ENCODE data around the gene SI. TPM values are rescaled to one million over a fixed set of nuclear protein-coding genes. Genes with fewer than 3 reads are reported as not detected.

SI gene
- total and polyA plus RNA-seq, 2 donors (not counting 3 experiments of a cell fraction or from before 2014, with no cell fraction given): not detected

DNA sequence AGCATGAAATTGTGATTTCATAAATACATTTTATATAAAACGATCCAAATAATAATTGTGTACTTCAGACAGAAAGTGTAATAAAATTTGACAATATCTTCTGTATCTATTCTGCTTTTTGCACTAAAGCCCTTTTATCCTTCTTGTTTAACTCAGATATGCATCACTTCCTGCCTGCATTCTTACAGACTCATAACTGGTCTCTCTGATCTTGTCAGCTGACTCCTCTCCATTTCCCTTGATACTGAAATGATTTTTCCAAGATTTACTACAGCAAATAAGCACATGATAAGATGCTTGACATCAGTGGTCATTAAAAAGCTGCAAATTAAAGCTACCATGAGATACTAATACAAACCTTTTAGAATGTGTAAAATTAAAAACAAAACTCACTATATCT is 25.3 kb upstream of the SI start:
- H3K4me1 ChIP-seq (ENCODE audit: control insufficient read depth, extremely low read depth, insufficient read depth, low read length): no peaks in the 10 kb centered on the region
- TF ChIP-seq GATA2 (IDR thresholded peaks at IDR 0.05; ENCODE audit: insufficient read depth, insufficient read length, low read depth, low read length) (no peak), JUN (IDR thresholded peaks at IDR 0.05; ENCODE audit: borderline replicate concordance, insufficient read depth, insufficient read length, low read depth) (no peak), POLR2AphosphoS5 (IDR thresholded peaks at IDR 0.05; ENCODE audit: insufficient read depth, low read depth, low read length) (no peak), EZH2 (IDR thresholded peaks at IDR 0.05; ENCODE audit: borderline replicate concordance, low read depth, low read length, severe bottlenecking) (no peak), POLR2A (IDR thresholded peaks at IDR 0.05; ENCODE audit: low read depth, low read length) (no peak), MYC (IDR thresholded peaks at IDR 0.05; ENCODE audit: low read depth, low read length) (no peak), FOS (IDR thresholded peaks at IDR 0.05; ENCODE audit: borderline replicate concordance, insufficient read depth, low read length) (no peak)
- TF ChIP-seq, protein P1, sequence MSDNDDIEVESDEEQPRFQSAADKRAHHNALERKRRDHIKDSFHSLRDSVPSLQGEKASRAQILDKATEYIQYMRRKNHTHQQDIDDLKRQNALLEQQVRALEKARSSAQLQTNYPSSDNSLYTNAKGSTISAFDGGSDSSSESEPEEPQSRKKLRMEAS (IDR thresholded peaks at IDR 0.05; ENCODE audit: insufficient read depth, insufficient read length): no peak
- TF ChIP-seq, protein P2, sequence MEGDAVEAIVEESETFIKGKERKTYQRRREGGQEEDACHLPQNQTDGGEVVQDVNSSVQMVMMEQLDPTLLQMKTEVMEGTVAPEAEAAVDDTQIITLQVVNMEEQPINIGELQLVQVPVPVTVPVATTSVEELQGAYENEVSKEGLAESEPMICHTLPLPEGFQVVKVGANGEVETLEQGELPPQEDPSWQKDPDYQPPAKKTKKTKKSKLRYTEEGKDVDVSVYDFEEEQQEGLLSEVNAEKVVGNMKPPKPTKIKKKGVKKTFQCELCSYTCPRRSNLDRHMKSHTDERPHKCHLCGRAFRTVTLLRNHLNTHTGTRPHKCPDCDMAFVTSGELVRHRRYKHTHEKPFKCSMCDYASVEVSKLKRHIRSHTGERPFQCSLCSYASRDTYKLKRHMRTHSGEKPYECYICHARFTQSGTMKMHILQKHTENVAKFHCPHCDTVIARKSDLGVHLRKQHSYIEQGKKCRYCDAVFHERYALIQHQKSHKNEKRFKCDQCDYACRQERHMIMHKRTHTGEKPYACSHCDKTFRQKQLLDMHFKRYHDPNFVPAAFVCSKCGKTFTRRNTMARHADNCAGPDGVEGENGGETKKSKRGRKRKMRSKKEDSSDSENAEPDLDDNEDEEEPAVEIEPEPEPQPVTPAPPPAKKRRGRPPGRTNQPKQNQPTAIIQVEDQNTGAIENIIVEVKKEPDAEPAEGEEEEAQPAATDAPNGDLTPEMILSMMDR (IDR thresholded peaks at IDR 0.05; ENCODE audit: extremely low read depth in 1 of 2, insufficient read depth in 1 of 2, low read depth in 1 of 2, low read length in 2 of 2): no peak
- H3K9me1 ChIP-seq (replicated peaks; ENCODE audit: control insufficient read depth, extremely low read depth, insufficient read depth, low read length): no peaks in the 10 kb centered on the region
- no peak overlapping the region for H3K4me3 ChIP-seq (replicated peaks in 1 of 3; ENCODE audit: insufficient read depth in 1 of 3, low read depth in 1 of 3, low read length in 3 of 3)
- no peaks in the 10 kb centered on the region for H3K36me3 ChIP-seq (ENCODE audit: control insufficient read depth in 2 of 2, extremely low read depth in 1 of 2, insufficient read depth in 2 of 2, low read length in 2 of 2)
- peaks cover 5% of the 10 kb centered on the region for H3K9me3 ChIP-seq (replicated peaks; ENCODE audit: control insufficient read depth, insufficient read depth, low read length)
- H3K27me3 ChIP-seq (ENCODE audit: control insufficient read depth in 2 of 2, insufficient read depth in 2 of 2, low read length in 2 of 2): no peaks in the 10 kb centered on the region
- H3K9ac ChIP-seq (replicated peaks; ENCODE audit: extremely low read depth, insufficient read depth, low read length): no peak overlapping the region
- no peaks in the 10 kb centered on the region for H3K79me2 ChIP-seq (ENCODE audit: control insufficient read depth, insufficient read depth, low read length)
- BruUV-seq (replicated peaks): no TSS peak
- no peak overlapping the region for H3K27ac ChIP-seq (ENCODE audit: insufficient read depth, low read depth, low read length)
- H3K4me2 ChIP-seq (ENCODE audit: insufficient read depth, low read length): no peak overlapping the region
- no peaks in the 10 kb centered on the region for H4K20me1 ChIP-seq (replicated peaks; ENCODE audit: control insufficient read depth, extremely low read depth, insufficient read depth, low read length)
- ChIA-PET CTCF (no interaction called here), POLR2A (no interaction called here)
- no peak overlapping the region for H2AFZ ChIP-seq (ENCODE audit: low read depth, low read length)
- no peak for DNase-seq (ENCODE audit: low read depth, low spot score)
- FAIRE-seq: no peak
- intact Hi-C loops (cut with micrococcal nuclease) (no loop called here), dilution Hi-C loops (cut with MboI; ENCODE audit: extremely low pct_ligation_motif_present, low sequenced_read_pairs) (no loop called here)
